HG02798 (cell line): Measurements from ENCODE around the gene MPRIP.
"Not testable (repeated sequence)": the region's sequence is repeated elsewhere in the genome, so short reads cannot be mapped to it uniquely, and the experiment has no call there.

Experiments
- ATAC-seq: cut with Tn5 transposase; IDR thresholded peaks from one replicate; pipeline ENCODE4 v1.9.1; 2021; ENCODE audit warnings: mild to moderate bottlenecking; ENCODE audit not compliant: unreplicated experiment, poor library complexity

MPRIP gene, protein sequence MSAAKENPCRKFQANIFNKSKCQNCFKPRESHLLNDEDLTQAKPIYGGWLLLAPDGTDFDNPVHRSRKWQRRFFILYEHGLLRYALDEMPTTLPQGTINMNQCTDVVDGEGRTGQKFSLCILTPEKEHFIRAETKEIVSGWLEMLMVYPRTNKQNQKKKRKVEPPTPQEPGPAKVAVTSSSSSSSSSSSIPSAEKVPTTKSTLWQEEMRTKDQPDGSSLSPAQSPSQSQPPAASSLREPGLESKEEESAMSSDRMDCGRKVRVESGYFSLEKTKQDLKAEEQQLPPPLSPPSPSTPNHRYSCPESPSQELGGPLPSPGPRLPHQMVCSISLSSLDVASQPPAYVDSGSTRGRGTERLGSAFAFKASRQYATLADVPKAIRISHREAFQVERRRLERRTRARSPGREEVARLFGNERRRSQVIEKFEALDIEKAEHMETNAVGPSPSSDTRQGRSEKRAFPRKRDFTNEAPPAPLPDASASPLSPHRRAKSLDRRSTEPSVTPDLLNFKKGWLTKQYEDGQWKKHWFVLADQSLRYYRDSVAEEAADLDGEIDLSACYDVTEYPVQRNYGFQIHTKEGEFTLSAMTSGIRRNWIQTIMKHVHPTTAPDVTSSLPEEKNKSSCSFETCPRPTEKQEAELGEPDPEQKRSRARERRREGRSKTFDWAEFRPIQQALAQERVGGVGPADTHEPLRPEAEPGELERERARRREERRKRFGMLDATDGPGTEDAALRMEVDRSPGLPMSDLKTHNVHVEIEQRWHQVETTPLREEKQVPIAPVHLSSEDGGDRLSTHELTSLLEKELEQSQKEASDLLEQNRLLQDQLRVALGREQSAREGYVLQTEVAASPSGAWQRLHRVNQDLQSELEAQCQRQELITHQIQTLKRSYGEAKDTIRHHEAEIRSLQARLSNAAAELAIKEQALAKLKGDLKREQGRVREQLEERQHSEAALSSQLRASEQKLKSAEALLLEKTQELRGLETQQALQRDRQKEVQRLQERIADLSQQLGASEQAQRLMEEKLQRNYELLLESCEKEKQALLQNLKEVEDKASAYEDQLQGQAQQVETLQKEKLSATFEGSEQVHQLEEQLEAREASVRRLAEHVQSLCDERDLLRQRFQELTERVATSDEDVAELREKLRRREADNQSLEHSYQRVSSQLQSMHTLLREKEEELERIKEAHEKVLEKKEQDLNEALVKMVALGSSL (N-terminal part only)

DNA sequence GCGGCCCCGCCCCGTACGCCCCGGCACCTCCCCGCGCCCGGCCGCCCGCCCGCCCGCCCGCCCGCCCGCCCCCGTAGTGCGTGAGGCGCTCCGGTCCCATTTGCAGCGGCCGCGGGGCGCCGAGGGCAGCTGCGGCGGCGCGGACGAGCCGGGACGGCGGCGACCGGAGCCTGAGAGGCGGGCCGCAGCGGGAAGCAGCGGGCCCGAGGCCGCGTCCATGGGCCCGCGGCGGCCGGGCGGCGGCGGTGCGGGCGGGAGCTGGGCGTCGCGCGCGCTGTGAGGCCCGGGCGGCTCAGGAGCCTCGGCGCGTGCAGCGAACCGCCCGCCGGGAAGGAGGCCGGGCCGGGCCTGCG, at the start of gene MPRIP:
Gene MPRIP, plus strand, starts transcription at position 74 of the 353 bp plus-strand sequence. CDS start 392 bp downstream, outside the sequence.
- ATAC-seq: no peak

DNA sequence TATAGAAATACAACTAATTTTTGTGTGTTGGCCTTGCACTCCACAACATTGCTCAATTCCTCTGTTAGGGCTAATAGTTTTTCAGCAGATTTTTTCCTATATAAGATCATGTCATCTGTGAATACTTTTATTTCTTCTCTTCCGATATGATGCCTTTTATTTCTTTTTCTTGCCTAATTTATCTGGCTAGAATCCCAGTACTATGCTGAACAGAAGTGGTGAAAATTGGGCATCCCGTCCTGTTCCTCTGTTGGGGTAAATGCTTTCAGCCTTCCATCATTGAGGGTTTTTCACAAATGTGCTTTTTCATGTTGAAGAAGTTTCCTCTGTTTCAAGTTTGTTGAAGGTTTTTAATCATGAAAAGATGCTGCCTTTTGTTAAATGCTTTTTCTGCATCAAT, 47.6 kb upstream of the MPRIP start:
- ATAC-seq: no peak

DNA sequence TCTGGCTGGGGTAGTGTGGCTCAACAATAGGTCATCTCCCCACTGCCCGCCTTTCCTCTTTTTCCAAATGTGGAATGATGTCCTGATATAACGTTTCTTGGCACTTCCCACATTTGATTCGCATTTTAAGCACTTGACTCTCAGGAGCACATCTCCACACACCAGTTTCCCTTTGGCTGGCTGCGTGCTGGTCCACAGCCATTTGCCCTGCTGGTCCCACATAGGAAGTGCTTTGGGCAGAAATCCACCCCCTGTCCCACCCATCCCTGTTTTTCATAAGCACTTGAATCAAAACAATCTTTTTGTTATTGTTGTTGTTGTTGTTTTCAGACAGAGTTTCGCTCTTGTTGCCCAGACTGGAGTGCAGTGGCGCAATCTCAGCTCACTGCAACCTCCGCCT, 46.3 kb upstream of the MPRIP start:
- no peak for ATAC-seq

DNA sequence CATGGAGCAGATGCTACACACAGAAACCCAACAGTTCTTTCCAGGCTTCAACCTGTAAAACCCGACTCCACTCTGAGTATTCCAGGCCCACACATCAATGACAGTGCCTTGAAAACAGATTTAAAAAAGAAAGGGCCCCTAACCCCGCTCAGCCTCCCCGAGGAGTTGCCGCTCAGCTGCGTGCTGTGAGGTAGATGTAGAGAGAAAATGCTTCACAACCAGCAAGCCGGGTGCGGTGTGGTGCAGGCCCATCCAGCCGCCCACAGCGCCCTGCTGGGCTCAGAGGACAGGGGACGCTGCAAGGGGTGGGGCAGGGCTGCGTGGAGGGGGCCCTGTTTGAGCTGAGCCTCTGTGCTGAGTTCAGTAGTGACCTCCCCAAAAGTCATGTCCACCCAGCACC, 45.5 kb upstream of the MPRIP start:
- ATAC-seq: not testable (repeated sequence)

DNA sequence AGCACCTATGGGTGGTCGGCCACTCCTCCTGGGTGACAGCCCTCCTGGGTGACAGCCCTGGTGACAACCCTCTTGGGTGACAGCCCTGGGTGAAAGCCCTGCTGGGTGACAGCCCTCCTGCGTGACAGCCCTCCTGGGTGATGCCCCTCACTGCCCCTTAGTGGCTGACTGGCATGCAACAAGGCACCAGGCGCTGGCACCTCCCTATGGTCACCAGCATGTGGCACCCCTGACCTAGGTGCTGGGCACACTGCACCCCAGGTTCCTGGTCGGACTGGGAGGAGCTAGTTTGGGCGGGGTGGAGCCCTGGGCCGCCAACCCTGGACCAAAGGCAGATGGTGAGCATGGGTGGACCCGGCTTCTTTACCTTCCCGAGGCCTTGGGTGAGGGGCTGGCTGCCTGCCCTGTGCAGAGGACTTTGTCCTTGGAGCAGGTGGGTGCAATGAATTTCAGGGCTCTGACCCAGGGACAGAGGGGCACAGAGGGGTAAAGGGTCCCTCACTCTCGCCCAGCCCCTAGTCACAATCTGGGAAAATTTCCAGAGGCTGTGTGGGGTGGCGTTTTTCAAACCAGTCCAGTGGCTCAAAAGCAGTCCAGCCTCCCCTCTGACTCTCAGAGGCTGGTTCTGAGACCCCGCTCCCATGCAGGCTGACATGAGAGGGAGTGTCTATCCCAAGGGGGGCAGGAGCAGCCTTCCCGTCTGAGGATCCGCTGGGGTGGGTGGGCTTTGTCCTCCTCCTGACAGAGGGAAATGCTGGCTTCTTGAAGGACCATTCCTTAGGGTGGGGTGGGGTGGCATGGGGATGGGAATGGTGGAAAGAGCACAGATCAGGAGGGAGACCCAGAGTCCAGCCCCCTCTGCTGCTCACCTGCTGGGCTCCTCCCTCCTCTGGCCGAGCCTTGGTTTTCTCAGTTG, 44.5 kb upstream of the MPRIP start:
- peak; percentile 88 for ATAC-seq

DNA sequence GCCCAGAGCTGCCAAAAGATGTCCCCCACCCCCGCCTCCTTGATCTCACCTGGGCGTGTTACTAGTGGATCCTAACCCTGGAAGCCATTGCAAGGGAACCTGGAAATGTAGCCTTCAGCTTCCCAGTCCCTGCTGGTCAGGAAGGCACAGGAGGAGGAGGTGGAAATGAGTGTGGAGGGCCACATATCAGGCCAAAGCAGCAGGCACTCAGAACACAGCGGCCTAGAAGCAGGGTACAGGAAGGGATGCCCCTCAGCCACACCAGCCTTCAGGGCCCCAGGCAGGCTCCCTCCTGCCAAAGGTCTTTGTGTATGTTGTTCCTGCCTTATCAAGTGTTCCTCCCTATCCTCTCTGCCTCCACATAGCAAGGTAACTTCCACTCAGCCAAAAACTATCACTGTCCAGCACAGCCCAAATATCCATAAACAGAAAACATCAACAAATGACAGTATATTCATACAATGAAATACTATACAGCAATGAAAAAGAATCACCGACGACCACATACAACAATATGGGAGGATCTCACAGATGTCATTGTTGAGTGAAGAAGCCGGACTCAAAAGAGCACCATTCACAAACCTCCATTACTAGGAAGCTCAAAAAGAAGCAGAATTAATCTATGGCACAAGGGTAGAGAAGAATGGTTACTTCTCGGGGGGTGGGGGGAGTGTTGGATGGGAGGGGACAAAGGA, 42.2 kb upstream of the MPRIP start:
- ATAC-seq: no peak

DNA sequence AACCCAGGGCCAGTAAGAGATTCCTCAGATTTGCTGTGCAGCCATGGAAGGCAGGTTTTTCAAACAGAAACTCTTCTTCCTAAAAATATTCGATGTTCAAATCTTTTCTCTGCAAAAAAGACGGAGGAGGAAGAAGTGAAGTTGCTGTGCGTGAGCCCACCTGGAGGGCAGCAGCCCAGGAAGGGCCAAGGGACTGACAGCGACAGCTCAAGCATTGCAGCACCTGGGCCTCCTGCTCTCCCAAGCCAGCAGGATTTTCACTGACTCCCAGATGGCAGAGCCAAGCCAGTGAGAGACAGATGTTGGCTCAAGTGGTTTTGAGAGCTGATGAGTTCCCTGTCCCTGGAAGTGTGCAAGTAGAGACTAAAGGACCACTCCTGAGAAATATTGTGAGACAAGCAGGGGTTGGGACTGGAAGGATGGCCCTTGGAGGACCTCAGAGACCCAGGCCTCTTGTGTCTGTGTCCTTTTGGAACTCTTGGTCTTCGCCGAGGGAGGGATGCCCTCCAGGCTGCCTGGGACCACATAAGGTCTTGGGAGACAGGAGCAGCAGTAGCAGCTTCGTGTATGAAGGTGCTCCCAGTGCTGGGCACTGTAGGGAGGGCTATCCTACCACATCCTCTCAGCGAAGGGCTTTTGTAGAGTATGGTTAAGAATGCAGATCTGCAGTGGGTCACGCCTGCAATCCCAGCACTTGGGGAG, 41.0 kb upstream of the MPRIP start:
- ATAC-seq: no peak

DNA sequence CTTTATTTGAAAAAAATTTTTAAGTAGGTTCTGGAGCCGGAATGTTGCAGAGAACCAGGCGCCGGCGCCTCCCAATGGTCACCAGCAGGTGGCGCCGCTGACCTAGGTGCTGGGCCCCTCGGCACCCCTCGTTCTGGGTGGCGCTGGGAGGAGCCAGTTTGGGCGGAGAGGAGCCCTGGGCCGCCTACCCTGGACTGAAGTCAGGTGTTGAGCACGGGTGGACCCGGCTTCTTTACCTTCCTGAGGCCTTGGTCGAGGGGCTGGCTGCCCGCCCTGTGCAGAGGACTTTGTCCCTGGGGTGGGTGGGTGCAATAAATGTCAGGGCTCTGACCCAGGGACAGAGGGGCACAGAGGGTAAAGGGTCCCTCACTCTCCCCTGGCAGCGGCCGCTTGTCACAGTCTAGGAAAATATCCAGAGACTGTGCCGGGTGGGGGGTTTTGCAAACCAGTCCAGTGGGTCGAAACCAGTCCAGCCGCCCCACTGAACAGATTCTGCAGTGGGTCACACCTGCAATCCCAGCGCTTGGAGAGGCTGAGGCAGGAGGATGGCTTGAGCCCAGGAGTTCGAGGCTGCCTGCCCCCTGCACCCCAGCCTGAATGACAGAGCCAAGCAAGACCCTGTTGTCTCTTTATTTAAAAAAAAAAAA, 40.3 kb upstream of the MPRIP start:
- ATAC-seq: peak; percentile 65

DNA sequence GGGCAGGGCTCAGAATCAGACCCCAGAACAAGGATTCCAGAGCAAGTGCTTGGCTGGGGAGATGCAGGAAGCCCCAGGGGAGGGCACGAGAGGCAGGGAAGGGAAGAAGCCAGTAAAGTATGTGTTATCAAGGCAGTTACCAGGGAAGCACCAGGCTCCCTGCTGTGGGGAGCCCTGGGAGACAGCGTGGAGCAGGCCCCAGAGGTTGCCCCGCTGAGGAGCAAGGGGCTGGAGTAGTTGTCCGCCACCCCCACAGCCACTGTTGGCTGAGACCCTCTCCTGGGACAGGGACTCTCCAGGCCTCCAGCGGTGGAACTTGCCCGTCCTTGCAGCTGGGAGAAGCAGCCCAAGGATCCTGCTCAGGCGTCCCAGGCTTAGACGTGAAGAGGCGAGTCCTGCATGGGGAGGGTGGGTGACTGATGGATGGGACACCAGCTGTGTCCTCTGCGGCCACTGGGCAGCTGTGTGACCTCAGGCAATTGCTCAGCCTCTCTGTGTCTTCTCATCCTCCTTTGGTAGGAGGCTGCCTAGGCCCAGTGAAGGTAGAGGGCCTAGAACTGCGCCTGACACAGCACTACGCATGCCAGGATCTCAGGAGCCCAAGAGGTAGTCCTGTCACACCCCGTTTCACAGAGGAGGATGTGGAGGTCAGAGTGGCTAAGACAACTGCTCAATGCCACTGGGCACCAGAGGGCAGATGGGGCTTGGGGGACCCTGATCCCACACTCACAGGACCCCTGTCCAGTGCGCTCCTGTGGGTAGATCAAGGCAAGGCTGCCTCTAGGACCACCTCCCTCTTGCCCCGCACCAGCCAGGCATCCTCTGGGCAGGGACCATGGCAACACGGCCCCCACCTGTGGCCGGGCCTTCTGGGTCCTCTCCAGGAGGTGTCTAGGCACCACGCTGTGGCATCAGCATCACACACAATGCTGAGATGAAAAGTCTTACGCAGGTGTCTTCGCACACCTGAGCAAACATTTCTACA, 39.2 kb upstream of the MPRIP start:
- not testable (repeated sequence) for ATAC-seq

DNA sequence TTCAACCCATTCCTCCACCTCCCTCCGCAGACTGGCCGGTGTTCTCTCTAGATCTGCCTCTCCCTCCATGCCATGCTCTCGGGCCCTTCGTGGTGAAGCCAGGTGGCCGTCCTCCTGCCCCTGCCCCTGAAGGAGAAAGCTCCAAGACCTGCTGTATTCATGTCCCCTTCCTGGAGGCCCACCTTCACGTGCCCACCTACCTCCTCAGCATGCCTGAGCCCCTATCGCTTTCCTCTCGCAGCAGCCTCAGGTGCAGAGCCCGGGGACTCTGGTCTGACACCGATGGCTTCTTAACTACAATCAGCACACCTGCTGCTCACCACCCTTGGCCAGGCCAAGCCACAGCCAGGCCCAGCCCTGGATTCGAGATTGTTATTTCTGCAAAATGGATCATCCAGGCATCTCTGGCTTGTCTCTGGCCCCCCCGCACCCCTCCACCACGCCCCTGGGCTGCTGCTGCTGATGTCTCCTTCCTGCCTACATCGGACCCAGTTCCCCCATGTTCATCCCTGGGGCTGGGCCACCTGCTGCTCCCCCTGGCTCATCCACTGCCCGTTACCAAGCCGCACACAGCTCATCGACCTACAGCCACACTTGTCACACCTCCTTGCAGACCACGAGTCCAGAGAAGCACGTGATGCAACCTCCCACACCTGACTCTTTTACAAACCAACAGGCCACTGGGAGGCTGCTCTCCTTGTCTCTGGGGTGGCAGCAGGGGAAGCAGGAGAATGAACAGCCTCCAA, 37.8 kb upstream of the MPRIP start:
- ATAC-seq: no peak

DNA sequence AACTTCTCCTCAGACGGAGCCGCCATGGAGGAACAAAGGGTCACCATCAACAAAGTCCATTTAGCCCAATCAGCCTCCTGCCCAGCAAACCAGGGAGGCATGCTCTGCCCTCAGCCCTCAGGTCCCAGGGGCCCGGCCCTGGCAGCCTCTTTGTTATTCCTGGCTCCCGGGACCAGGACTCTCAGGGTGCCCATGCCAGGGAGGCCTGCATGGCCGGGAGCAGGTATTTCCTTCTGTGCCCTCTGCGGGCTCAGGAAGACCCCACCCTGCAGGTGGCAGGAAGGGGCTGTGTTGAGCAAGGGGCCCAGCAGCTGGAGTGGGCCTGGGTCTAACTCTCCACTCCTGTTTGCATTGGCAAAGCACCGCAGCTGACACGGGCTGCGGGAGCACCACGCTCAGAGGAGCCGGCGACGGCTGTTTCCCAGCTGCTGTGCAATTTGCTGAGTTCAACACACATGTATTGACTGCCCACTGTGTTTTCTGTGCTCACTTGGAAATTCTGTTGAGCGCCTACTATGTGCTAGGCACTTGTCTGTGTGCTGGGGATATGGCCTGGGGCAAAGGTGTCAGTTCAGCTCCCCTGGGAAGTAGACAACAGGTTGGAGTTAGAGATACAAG, 37.2 kb upstream of the MPRIP start:
- not testable (repeated sequence) for ATAC-seq

DNA sequence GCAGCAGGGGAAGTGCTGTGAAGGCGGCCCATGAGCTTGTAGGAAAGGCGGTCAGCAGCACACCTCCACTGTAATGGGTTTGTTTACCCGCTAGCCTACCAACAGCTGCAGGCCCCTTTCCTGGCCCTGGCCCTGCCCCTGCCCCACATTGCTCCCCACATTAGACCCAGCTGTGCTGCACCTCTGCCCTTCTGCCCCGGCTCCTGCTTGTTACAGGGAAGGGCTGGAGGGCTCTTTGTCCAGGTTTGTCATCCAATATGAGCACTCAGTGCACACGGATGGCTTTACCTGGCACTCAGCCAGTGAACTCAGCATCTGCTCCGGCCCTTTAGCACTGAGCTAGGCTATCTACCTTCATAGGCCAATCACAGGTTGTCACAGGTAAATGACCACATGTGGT, 34.4 kb upstream of the MPRIP start:
- not testable (repeated sequence) for ATAC-seq

DNA sequence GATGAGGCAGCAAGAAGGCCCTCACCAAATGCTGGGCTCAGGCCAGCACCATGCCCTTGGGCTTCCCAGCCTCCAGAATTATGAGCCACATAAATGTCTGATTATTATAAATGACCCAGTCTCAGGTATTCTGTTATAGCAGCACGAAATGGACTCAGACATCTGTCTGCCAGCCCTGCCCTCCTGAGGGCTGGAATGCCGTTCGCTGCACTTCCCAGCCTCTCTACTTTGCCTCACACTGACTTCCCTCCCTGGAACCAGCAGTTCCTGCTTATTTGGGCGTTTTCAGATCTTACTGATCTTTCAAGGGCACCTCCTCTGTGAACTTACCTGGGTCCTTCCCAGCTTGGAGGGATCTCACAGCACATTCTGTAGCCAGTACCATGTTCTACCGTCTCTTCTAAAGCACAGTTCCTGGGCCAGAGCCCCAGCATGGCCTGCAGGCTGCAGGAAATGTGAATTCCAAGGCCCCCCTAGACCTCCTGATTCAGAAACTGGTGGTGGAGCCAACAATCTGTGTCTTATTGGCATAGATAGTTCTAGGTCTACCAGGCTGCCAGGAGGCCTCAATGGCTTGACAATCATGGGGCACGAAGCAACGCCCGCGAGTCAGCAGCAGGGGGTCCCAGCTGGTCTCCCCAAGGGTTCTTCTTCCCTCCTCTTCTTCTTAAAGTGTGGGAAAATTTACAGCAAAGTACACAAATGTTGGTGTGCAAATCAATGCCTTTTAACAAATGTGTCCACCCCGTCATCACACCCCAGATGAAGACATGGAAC, 33.4 kb upstream of the MPRIP start:
- ATAC-seq: not testable (repeated sequence)

DNA sequence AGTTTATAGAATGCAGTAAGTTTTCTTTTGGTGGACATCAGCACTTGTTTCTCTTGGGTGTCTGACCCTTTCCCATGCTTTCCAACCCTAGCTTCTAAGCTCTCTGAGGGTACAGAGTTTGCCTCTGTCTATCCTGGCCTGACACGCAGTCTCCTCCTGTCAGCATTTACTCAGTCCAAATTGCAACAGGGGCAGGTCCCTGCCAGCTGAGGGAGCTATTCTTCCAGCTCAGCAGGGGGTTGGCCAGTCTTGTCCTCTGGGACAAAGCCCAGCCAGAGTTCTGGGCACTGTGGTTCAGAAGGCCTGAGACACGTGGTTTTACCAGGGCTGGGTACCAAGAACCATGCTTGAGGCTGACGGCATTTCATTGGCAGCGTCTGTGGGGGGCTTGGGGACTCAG, 32.3 kb upstream of the MPRIP start:
- not testable (repeated sequence) for ATAC-seq

DNA sequence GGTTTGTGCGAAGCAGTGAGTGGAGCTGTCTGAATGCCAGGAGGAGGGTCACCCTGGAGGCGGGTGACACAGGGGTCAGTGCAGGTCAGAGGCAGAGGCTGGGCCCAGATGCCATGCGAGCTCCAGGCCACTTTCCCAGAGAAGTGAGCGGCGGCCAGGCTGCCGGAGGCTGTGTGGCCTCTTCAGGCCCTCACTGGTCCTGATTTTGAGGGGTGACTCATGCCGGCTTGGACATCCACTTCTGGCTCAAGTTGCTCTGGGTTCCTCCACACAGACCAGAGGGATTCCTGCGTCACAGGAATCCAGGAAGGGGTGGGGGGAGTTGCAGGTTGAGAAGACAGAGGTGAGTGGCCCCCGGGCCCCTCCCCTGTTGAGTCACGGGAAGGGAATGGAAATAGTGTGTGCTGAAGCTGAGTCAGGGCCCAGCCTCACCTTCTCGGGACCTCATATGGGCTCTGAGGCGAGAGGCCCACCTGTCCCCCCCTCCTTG, 31.7 kb upstream of the MPRIP start:
- not testable (repeated sequence) for ATAC-seq
